HG03064 (cell line): ENCODE results near the gene HSPBP1.
"Not testable (repeated sequence)": the region's sequence is repeated elsewhere in the genome, so short reads cannot be mapped to it uniquely, and the experiment has no call there.

ENCODE experiments used
- ATAC-seq: cut with Tn5 transposase; IDR thresholded peaks from one replicate; pipeline ENCODE4 v1.9.1; 2021; ENCODE audit warnings: low read depth; ENCODE audit not compliant: unreplicated experiment

HSPBP1 gene

DNA sequence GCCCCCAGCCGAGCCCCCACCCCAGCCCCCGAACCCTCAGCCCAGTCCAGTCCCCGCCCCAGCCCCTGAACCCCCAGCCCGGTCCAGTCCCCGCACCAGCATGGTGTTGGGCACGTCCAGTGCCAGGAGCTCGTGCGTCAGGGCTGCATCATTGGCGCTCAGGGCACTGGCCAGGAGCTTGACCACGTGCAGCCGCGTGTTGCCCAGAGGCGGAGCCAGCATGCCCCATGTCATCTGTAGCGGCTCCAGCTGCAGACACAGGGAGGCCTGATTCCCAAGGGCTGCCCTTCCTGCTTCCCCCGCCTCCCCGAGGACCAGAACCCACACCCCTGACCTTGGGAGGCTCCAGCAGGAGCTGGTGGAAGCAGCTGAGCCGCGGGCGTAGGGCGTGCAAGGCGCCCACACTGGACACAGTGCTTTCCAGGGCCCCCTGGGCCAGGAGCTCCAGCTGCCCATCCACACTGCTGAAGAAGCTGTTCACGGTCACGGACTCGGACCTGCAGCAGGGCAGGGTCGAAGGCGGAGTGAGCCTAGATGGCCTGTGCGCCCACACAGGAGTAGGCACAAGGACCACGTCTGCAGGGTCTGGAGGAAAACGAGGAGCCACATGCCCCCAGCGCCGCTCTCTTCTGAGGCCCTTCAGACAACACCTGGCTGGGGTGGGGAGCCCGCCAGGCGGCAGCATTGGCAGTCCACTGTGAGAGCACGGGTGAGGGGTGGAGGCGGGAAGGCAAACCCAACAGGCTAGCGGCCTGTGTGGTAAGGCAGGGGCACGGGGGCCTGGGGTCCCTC is 38.6 kb downstream of the HSPBP1 start:
- no peak for ATAC-seq

DNA sequence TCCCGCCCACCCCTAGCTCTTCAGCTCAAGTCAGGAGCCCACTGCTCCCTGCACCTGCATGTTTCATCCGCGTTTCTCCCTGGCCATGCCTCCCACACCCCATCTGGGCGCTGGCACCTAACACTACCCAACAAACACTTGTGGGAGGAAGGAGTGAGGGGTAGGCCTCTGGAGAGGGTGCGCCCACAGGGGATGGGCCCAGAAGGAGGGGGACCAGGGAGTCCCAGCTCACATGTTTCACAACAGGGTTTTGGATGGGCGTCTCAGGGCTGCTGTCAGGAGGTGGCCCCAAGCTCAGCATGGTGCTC is 39.2 kb downstream of the HSPBP1 start:
- no peak for ATAC-seq

DNA sequence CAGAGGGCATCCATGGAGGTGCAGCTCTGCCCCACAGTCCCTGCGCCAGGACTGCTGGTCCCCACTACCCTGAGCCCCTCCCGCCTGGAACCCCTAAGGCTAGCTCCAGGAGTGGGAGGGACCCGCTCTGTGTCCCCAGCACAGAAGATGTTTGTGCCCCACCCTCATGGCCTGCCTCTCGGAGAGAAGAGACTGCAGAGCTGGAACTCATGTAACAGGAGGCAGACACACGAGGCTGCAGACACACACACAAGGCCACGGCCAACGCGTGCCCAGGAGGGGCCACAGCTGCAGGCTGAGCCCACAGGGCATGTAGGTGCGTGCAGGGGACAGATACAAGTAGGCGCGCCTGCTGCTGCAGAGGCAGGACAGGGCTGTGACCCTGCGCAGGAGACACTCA is 40.9 kb downstream of the HSPBP1 start:
- no peak for ATAC-seq

DNA sequence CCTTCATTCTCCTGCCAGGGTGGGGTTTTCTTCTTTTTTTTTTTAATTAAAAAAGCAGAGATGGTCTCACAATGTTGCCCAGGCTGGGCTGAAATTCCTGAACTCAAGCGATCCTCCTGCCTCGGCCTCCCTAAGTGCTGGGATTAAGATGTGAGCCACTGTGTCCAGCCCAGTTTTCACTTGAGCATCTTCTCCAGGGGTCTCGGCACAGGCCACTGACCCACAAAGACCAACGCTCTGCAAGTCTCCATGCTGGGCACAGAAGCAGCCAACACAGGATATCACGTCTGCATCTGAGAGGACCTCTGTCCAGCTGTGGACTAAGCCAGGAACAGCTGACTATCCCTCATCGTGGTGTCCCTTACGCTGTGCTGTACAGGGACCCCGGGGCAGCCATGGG is 41.9 kb downstream of the HSPBP1 start:
- ATAC-seq, result no peak

DNA sequence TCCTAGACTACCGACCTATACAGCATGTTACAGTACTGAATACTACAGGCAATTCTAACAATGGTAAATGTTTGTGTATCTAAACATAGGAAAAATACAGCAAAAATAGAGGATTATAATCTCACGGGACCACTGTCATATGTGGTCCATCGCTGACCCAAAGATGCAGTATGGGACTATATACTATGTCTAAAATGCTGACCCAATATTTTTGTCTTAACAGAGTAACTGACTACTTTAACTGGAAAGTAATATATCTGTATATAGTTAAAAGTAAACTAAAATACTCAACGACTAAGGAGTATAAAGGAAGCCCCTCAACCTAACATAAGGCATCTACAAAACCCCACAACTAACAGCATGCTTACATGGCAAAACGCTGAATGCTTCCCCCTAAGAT is 46.9 kb downstream of the HSPBP1 start:
- no peak for ATAC-seq

DNA sequence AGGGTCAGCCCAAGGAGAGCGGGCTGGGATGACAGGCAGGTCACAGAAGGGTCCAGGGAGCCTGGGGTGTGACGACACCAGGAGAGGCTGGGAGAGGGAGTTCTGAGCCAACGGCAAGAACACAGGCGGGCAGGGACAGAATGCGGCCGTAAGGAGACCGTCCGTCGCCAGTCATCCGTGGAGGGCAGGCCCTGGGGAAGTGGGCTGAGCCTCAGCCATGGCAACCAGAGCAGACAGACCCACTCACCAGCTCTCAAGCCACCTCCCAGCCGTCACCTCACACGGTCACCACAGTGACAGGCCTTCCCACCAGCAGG is 47.7 kb downstream of the HSPBP1 start:
- ATAC-seq, result no peak

DNA sequence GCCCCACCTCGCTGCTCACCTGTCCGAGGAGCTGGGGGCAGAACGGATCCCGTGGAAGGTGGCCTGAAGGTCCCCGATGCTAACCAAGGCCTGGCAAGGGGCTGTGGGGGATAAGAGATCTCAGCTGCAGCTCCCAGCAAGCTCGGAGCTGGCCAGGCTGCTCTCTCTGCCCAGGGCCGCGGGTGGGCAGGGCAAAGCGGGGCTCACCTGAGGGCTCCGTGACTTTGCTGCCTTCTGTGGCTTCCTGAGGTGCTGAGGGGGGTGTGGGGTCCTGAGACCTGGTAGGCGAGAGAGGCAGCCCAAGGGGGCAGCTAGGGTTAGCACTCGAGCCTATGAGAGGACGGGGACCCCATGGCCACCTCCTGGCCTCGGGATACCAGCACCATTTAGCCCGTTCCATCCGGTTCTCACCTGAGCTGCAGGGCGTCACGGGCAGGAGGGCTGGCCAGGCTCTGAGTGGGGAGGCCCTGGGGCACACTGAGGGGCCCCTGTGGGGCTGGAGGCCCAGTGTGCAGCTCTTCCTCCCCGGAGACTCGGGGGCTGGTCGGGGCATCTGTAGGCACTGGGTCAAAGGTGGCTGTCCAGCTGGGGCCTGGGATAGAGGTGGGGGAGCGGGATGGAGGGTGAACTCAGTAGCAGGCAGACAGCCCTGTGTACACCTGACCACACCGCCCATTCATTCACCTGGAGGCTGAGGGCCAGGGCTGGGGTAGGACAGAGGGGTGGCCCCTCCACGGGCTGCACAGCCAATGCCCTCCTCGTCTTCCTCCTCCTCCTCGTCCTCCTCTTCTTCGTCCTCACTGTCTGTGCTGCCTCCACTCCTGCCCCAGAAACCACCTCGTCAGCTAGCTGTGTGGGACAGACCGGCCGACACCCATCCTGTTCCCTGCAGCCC is 48.3 kb downstream of the HSPBP1 start:
- no peak for ATAC-seq

DNA sequence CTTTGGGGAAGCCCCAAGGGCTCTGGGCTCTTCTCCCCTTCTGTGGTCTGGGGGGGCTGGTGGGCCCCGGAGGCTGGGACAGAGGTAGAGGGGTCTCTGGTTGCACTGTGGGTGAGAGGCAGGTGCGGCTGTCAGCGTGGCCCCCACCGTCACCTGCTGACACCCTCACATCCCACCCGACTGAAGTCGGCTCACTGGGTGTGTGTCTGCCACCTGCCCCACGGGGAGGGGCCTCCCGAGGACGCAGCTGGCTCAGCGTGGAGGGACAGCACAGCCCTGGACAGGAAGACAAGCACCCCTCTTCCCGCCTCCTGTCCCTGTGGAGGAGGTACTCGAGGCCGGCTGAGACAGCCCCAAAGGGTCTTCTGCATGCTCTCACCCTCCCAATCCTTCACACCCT is 49.1 kb downstream of the HSPBP1 start:
- no peak for ATAC-seq

DNA sequence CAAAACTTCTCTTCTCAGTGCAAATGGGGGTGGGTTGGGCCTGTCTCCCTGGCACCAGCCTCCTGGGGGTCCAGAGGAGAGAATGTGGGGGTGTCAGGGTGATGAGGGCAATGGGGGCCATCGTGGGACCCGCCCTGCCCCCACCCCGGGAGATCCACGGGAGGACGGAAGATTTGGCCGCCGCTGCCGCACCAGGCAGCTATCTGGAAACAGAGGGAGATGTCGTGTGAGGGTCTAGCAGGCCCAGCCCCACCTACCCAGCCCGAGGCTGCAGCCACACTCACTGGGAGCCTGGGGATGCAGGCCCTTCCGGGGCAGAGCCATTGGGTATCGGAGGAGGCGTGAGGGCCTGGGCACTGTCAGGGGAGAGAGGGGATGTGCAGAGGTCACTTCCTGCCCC is 49.6 kb downstream of the HSPBP1 start:
- ATAC-seq, result no peak

DNA sequence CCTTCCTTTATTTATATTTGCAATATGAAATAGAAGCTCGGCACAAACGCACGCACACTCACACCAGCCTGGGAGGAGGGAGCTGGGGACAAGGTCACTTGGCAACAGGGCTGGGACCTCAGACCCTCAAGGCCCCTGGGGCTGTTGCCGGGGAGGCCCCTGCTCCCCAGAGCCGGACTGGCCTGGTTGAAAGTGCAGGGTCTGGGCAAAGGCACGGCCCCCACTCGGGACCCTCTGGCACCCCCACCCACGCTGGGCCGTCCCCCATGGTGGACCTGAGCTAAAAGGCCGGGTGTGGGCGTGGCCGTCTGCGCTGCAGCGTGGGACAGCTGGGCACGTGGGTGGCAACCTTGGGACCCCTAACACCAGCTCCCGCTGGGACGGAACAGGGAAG is 50.1 kb downstream of the HSPBP1 start:
- no peak for ATAC-seq

DNA sequence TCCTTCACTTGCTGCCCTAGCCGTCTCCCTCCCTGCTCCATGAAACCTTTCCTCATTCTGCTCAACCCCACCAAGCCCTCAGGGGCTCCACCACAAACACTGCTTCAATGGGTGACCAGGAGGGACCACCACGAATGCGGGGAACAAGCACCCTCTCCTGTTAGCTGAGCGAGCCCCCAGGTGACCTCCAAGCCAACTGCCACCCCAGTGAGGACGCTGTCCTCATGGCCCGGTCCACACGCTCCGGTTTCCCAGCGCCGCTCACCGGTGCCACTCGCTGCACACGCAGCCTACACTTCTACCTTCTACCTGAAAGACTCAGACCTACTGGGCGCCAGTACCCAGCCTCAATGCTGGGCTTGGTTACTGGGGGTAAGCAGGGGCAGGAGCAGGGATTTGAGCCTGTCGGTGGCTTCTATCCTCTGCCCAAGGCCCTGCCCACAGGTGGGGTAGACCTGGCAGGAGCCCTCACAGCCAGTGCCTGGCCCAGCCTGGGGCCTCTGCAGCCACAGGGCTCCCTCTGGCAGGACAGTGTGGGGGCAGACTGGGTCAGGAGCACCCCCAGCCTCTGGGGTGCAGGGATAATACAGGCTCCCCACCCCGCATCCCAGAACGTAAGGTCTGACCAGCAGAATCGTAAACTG is 50.6 kb downstream of the HSPBP1 start:
- no peak for ATAC-seq

DNA sequence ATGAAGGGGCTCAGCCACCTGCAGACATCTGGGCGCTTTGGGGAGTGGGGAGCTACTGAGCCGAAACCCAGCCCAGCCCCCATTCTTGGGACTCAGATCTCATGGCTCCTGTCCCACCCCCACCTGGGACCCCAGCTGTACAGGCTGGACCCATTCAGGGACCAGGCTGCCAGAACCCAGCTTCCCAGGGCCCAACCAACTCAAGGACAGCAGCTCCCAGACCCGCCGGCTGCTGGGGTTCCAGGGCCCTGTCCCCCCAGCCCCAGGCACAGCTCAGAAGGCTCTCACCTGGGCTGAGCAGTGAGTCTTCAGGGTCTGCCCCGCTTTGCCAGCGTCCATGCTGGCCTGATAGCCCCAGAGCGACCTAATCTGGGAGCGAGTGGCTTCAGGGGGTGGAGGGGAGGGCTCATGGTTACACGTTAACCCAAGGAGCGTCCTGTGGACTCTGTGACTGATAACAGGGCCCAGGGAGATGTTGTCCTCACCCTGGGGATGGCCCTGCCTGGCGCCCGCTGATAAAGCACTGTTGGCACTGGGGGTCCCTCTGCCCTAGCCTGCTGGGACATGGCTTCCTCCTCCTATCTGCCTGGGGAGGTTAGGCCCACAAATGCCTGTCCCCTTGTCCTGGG is 51.4 kb downstream of the HSPBP1 start, which contains the start of gene TMEM86B:
Gene TMEM86B (minus strand): TSS at position 361 of the 629 bp plus-strand sequence. CDS start 22 bp downstream, at position 339.
- no peak for ATAC-seq

DNA sequence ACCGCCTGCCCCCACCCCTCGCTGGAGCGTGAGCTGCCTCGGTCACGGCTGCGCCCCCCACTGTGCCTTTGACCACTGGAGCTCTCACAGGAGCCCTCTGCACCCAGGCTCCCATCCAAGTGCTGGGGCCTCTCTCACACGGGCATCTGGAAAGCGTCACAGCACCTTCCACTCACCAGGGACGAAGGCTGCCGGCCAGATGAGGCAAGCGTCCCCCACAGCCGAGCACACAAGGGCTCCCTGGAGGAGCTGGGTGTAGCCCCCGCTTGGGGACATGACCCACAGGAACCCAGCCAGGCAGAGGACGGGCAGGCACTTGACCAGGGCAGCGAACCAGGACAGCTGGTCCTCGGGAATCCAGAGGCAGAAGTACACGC is 51.9 kb downstream of the HSPBP1 start:
- ATAC-seq, result no peak

DNA sequence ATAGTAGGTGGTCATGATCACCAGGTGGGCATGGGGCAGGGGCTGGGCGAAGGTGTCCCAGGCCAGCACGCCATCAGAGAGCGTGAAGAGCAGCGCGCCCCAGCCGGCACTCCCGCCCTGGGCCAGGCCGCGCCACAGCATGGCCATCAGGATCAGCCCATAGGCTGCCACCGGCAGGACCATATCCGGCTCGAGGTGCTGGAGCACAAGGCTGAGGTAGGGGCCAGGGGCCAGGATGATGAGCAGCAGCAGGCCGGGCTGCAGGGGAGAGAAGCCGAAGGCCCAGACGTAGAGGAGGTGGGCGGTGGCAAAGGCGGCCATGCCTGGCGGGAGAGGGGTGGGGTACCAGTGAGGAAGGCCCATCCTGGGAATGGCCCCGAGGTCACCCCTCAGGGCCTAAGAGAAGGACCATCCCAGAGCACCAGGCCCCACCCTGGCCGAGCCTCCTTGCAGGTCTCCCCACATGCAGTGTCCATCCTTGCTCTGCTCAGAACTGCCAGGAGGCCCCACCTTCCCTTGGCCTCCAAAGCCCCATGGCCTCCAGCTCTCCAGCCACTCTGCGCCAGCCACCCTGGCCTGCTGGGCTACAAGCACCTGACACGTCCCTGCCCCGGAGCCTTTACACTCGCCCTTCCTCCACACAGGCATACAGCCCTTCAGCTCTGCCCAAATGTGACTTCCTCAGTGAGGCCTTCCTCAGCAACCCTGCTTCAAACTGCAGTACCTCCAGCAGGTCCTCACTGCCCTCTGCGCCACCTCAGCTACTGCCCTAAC is 52.5 kb downstream of the HSPBP1 start:
- ATAC-seq, result no peak

DNA sequence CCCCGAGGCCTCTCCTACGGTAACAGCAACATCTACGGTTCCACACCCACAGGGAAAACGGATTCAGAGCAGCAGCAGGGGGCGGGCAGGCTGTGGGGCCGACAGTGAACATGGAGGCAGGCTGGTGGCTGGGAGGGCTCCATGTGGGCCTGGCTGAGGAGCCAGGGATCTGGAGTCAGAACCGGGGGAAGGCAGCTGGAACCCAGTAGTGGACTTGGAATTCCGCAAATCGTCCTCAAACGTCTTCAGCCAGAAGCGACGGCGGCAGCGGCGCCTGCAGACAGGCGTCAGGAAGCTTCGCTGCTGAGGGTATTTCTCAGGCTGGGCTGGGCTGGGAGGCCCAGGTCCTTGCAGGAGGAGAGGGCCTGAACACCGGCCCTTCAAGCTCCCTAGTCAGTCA is 53.1 kb downstream of the HSPBP1 start:
- ATAC-seq, result no peak

DNA sequence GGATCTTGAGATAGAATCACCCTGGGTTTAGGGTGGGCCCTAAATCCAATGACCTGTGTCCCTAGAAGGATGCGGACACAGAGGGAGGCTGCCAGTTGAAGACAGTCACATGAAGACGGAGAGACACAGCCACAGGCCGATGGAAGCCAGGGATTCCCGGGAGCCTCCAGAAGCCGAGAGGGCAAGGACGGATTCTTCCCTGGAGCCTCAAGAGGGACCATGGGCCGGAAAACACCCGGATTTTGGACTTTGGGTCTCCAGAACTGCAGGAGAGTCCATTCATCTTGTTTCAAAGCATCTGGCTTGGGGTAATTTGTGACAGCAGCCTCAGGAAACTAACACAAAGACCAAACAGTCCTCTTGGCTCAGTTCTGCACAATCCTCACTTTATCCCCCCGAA is 53.6 kb downstream of the HSPBP1 start:
- ATAC-seq, result no peak

DNA sequence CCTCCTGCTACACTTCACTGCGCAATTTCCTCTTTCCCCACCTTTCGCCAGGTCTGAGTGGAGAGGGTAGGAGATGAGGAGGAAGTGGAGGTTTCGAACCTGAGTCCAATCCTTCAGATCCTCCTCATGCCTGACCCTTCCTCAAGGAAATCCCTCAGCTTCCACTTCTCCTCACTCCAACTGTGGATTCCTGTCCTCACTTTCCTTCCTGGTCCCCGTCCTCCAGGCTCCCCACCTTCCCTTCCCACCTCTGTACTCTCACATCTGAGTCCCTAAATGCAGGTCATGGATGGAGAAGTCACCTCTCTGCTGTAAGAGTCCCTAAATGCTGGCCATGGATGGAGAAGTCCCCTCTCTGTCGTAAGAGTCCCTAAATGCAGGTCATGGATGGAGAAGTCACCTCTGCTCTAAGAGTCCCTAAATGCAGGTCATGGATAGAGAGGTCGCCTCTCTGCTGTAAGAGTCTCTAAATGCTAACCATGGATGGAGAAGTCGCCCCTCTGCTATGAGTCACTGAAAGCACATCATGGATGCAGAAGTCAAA is 54.4 kb downstream of the HSPBP1 start:
- no peak for ATAC-seq

DNA sequence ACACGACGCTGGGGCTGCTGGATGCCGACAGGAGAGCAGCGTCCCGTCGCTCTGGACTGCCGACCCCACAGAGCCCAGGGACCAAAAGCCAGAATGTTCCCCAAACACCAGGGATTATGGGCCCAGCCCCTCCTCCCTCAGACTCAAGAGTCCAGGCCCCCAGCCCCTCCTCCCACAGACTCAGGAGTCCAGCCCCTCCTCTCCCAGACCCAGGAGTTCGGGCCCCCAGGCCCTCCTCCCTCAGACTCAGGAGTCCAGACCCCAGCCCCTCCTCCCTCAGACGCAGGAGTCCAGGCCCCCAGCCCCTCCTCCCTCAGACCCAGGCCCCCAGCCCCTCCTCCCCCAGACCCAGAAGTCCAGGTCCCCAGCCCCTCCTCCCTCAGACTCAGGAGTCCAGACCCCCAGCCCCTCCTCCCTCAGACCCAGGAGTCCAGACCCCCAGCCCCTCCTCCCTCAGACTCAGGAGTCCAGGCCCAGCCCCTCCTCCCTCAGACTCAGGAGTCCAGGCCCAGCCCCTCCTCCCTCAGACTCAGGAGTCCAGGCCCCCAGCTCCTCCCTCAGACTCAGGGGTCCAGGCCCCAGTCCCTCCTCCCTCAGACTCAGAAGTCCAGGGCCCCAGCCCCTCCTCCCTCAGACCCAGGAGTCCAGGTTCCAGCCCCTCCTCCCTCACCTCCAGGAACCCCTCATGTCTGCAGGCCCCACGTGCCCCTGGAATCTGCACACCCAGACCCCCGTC is 55.1 kb downstream of the HSPBP1 start:
- ATAC-seq, result not testable (repeated sequence)

DNA sequence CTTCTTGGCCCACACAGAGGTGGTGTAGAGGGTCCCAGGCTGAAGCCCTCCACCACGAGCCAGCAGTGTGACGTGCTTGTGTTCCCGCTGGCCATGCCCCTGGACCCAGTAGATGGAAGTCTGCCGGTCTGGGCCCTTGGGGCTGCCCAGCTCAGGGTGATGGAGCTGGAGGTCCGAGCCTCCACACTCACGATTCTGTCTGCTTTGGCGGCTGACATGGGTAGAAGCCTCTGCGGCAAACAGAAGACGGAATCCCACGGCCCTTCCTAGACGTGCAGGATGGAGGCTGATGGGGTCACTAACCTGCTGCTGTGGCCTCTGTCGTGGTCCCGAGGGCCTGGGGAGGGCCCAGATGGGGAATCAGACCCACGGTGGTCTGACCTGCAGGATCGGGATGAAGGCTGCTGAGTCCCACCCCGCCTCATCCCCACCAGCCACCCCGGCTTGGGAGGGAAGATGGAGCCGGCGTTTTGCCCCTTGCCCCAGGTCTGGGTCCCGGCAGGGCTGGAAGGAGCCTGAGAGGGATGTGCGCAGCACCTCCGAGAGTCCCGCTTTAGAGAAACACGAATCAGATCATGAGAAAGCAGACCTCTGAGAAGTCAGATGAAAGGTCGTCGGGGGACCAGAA is 55.8 kb downstream of the HSPBP1 start:
- ATAC-seq, result no peak
